Inflammatory macrophage treated with lipopolysaccharide for 4 hours (primary cell): ENCODE measurements around the gene ALOXE3.
"Not testable (repeated sequence)": the region's sequence is repeated elsewhere in the genome, so short reads cannot be mapped to it uniquely, and the experiment has no call there.

Source experiments
- DNase-seq: peaks from one replicate; pipeline ENCODE4 v3.0.0-alpha.2; 2020

The ALOXE3 gene

GRCh38 chr17:8121407-8121680, 3.0 kb upstream of the ALOXE3 start:
- DNase-seq, result no peak

DNA sequence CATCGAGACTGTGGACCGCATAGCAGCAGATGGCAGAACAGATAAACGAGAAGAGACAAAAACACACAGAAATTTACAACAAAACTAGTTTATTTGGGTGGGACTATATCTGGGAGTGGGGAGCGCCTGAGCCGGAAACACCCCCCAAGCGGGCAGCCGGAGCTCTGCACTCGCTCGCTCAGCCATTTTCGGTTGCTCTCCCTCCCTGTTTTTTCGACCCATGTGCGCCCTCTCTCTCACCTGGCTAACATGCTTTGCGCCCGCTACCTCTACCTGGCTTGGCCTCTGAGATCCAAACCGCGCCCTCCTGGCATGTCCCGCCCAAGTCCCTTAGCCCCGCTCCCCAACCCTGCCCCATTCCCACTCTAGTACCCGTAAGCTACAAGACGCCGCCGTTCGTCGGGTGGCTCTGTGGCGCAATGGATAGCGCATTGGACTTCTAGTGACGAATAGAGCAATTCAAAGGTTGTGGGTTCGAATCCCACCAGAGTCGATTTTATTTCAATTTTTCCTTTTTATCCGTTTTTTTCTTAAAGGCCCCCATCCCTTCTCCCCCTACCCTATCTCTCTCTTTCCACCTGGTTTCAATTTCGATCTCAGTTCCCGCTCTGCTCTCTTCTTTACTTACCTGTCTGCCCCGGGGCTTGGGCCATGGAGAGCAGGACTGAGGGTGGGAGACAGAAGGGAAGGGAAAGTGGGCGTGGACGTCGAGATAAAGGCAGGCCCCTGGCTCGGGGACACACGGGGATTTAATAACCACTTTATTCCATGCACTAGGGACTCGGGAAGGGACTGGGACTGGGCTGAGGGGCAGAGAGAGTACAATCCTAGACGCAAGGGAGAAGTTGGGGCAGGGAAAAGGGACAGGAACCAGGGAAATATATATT, 2.4 kb upstream of the ALOXE3 start:
- DNase-seq, result peak; percentile 74

DNA sequence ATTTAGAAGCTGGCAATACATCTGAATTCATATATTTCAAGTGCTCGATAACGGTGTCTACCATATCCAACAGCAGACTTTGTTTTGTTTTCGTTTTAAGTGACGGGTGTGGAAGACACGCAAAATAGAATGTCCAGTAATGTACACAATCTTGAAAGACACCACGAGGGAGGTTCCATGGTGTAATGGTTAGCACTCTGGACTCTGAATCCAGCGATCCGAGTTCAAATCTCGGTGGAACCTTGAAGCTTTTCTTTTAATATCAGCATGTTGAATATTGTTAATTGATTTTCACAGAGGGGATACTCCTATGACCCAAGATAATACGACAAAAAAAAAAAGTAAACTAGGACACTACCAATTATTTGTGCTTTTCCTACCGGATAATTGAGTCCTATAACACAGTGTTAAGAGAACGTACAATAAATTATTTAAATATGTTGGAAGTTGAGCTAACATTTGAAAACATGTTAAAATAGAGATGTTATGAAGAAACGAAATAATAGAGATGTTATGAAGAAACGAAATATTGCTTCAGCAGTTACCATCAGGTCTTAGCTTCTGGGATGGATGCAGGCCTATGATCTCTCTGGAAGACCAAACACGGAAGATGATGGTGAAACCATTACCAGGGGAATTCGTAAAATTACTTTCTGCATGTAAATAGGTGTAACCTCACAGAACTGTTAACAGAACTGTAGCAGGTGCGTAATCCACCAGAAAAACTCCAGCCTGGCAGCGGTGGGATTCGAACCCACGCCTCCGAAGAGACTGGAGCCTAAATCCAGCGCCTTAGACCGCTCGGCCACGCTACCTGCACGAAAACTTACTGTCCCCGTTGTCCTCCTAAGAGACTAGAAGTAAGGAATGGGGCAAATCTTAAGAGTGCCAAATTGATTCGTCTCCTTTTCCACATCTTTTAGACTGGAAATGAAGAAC, 1.5 kb upstream of the ALOXE3 start:
- peak; percentile 93 for DNase-seq

DNA sequence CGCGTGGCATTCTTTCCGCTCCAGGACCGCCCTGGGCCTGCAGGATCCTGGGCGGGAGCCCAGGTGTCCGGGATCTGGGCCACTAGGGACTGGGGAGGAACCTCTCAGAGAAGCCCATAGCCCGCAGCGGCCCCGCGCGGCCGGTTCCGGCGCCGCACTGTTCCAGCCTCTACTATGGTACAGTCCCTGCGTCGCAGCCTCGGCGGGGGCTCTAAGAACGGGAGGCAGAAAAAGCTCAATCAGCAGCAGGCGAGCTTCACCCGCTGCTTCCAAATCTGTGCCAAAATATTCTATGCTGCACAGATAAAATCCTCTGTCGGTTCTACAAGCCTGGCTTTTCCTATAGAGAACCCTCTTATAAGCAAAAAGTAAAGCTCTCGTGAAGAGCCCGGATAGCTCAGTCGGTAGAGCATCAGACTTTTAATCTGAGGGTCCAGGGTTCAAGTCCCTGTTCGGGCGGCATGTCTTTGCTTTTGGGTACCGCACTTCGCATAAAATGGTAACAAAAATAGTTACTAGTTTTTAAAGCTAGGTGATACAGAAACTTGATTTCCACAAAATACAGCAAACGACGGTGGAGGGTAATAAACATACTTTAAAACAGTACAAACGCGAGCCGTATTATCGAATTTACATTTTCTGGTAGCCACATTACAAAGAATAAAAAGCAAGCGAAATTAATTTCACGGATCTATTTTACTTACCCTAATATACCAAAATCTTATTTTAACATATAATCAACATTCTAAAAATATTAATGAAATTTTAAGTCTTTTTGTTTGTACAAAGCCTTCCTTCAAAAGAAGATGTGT, 661 bp upstream of the ALOXE3 start:
- DNase-seq, result peak; percentile 82

DNA sequence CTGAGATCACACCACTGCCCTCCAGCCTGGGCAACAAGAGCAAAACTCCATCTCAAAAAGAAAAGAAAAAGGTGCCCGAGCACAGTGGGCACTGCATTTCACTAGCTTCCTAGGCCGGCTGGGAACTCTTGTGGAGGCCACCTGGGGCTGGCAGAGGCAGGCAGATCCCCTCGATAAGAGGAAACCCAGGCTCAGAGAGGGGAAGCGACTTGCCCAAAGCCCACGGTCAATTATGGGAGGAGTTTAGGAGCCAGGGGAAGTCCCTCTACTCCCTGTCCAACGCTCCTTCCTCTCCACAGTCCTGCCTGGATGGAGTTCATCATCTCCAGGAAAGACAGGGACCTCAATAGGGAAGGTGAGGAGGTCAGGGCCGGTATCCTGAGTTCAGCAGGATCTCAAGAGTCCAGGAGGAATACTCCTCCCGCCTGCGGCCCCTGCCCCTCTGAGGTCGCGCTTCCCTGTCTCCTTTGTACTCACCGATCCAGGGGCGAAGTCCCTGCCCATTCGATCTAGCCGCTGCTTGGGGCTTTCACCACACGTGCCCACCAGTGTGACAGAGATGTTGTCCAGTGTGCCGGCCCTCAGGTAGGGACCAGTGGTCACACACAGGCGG, 841 bp downstream of the ALOXE3 start:
- peak; percentile 37 for DNase-seq

GRCh38 chr17:8116776-8117175, 1.5 kb downstream of the ALOXE3 start:
- no peak for DNase-seq

DNA sequence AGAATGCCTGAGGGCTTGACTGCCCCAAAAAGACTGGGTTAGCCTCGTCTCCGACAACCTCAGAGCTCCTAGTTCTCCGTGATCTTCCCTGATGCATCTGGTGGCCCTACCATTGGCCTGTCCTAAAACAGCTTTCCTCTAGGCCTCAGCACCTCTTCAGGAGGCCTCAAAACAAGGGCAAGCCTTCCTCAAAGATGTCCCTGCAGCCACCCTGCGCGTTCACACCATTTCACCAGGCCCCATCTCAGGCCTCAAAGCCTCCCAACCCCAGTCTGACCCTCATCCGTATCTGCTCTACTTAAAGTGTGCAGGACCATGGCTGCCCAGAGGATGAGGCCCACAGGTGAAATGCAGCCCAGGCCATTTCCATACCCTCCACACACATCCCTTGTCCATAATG, 7.4 kb downstream of the ALOXE3 start:
- no peak for DNase-seq

DNA sequence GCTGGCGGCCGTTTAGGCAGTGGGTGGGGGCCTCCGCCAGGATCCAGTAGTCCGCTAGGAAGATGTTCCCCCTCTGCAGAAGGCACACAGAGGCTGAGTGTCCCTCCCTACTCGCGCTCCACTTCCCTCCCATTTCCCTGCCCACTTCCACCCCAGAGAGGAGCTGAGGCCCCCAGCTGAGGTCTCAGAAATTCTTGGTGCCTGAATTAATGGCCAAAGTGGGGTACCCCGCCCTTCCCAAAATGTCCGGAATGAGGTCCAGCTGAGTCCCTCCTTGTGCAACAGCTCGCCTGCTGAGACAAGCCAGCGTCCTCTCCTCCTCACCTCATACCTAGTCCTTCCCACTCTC, 7.9 kb downstream of the ALOXE3 start:
- no peak for DNase-seq

DNA sequence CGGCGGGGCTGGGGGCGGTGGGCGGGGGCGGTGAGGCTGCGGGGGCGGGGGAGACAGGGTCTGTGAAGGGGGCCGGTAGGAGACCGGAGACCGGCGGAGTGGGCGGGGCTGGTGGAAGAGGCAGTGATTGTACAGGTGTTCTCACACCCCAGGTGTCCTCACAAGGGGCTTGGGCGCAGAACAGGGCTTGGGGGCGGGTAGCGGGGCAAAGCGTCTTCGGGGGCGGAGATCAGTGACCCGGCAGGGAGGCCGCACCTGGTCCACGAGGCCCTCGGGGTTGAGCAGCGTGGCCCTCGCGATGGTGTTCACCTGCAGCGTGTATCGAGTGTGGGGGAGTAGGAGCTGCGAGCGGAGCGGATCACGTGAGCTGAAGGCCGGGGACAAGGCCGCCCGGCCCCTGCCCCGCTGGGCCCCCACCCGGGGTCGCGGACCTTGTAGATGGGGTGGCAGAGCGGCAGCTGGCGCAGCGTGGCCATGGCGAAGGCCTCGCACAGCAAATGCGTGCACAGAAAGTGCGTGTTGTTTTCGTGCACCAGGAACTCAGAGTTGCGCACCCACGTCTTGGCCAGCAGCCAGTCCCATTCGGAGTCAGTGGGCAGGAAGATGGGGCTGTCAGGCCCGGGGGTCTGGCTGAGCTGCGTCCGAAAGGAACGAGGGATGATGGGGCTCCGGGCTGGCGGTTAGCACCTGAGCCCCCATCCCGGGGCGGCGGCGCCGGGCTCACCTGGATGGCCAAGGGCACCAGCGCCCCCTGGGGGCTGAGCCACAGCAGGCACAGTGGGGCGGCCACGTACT, 8.5 kb downstream of the ALOXE3 start:
- no peak for DNase-seq

DNA sequence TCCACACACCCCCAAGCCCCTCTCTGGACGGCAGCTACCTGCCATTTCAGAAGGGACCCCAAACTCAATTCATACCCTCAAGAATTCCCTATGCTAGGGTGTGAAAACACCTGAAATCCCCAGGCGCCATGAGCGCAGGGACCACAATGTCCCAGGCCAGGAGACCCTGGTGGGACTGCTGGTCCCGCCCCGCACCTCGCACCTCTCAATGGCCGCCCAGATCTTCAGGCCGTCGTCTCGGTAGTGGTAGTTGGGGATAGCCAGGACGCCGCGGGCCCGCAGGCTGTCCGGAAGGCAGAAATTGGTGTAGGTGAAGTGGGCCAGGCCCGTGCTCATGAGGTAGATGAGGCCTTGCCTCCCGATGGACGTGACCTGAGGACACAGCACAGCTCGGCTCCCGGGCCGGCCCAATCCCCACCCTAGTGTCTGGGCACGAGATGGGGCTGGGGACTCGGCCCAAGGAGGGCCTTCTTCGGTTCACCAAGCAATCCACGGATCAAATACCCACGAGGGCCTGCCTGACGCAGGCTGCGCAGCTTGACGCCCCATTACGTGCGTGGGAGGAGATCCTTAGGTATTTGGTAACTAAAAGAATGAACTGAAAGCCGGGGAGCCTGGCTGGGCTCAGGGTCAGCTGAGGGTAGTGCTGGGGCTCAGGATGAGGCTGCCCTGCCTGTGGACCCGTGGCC, 9.2 kb downstream of the ALOXE3 start:
- DNase-seq, result no peak

DNA sequence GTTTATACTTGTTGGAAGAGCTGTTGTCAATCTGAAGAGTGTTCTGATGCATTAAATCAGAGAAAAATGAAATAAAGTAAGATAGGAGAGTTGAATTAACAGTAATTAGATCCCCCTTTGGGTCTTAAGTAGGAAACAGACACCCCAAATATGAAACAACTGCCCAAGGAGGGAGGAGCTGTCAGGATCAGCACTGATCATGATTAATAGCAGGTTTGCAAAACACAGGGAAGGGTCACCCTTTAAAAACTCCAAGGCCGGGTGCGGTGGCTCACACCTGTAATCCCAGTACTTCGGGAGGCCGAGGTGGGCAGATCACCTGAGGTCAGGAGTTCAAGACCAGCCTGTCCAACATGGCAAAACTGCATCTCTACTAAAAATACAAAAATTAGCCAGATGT, 11.3 kb downstream of the ALOXE3 start:
- not testable (repeated sequence) for DNase-seq

DNA sequence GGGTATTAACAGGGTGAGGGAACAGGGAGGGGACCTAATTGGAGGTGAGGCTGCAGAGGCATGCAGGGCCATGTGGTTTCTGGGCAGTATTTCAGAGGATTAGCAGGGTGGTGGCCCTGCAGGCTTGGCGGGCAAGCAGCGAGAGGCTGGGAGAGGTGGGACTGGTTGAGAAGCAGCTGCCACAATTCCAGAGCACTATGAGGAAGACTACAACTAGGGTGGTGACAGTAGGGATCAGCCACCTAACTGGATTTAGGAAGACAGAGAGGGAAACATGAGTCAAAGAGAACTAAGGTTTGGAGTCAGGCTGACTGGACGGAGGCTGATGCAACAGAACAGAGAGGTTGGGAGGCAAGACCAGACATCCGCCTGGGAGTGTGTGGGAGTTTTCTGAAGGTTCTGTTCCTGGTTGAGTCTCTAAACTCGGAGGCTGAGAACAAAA, 12.3 kb downstream of the ALOXE3 start:
- peak; percentile 68 for DNase-seq

GRCh38 chr17:8104911-8105310, 13.4 kb downstream of the ALOXE3 start:
- DNase-seq, result no peak

- no peak for DNase-seq
Measured at GRCh38 chr17:8103549-8103948, 14.8 kb downstream of the ALOXE3 start.

- no peak for DNase-seq
Measured at GRCh38 chr17:8101721-8102120, 16.6 kb downstream of the ALOXE3 start.

- DNase-seq, result no peak
Measured at GRCh38 chr17:8100763-8101162, 17.6 kb downstream of the ALOXE3 start.

GRCh38 chr17:8100111-8100510, 18.2 kb downstream of the ALOXE3 start:
- DNase-seq, result no peak

DNA sequence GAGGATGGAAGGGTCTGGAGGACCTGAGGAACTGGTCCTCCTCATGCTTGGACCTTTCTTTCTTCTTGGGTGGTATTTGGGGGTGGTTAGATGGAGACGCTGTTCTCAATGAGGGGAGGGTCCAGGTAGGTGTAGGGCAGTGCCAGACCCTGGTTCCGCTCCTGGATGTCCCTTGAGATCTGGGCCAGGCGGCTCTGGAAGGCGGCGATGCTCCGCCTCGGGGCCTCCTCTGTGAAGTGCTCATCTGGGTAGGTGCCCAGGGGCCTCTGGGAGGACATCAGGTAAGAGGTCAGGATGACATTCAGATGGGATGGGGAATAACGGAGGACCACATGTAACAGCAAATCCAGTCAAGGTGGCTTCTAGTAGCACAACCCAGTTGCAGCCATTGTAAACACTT, 21.8 kb downstream of the ALOXE3 start:
- no peak for DNase-seq

- no peak for DNase-seq
Measured at GRCh38 chr17:8095361-8095760, 23.0 kb downstream of the ALOXE3 start.

DNA sequence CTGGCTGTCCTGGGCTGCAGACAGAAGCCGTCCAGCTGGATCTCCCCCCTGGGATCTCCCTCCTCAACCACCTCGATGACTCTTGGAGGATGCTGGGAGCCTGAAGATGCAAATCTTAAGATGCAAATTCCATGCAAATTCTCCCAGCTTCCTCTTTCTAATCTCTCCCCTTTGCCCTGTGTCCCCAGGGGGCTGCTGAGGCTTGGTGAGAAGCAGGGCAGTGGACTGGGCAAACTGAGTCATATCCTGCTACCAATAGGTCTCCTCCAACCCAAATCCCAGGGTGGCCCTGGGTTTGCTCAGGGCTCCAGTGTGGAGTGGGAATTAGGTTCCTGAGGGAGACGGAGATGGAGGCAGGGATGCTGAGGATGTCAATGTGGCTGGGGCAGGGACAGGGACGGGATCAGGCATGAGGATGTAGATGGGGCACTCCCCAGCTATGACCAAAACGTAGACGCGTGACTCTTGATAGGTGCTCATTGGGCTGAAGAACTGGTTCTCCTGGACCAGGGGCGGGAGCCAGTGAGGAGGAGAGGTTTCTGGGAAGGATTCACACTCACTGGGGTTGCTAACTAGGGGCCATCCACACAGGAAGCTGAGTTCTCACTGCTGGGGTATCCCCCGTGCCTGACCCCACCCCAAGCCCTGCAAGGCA, 27.2 kb downstream of the ALOXE3 start:
- DNase-seq, result peak; percentile 84

- no peak for DNase-seq
Measured at GRCh38 chr17:8089728-8090127, 28.6 kb downstream of the ALOXE3 start.
